K562 (cell line): Measurements from ENCODE around the gene BICD1. TPM values are rescaled to one million over a fixed set of nuclear protein-coding genes. Genes with fewer than 3 reads are reported as not detected.

Experiments
- ATAC-seq: fragments of 200-7000 bp; cut with Tn5 transposase; 3 replicates; pipeline ENCODE4 v1.9.1; 2020; ENCODE audit warnings: moderate library complexity
- BruUV-seq: library from RNA; stranded (reverse); fragments of 400-500 nt; replicated peaks from 2 replicates; lab custom pipeline; 2021; lab: Mats Ljungman, UMichigan
- CTCF ChIA-PET: fragments of 300-600 bp; formaldehyde crosslinking; extraction: SDS; loops from one replicate; lab custom pipeline; 2021; ENCODE audit warnings: low intra/inter-chr PET ratio; lab: Yijun Ruan, JAX
- POLR2A ChIA-PET: fragments of 300-600, 350-650 bp; sonication (Branson Sonifier 250); formaldehyde crosslinking; extraction: SDS; loops from one replicate; lab custom pipeline; 2021; ENCODE audit warnings: antibody characterized with exemption, inconsistent platforms; lab: Yijun Ruan, JAX
- DNase-seq, 4 experiments: peaks; one replicate each; pipeline versions ENCODE4 v3.0.0 to v3.0.0-alpha.2; 2011 to 2018; ENCODE audit warnings: low spot score in 3 of 4, mixed read lengths in 3 of 4; ENCODE audit errors: extremely low read depth in 1 of 4
- FAIRE-seq: peaks from 2 replicates; lab custom pipeline; 2011; peaks lifted over from hg19 to GRCh38; lab: Jason Lieb, UNC
- H2AFZ ChIP-seq: 2 replicates; pipeline ENCODE4 v1.6.0; 2011; ENCODE audit warnings: low read depth, low read length, control low read depth, inconsistent platforms
- H3K27ac ChIP-seq: fragments of 200-600 bp; 3 replicates; pipeline ENCODE4 v1.8.0; 2011; ENCODE audit warnings: low read depth, mild to moderate bottlenecking, control low read depth, inconsistent platforms, low read length, moderate library complexity, mixed read lengths; ENCODE audit errors: extremely low read depth
- H3K27me3 ChIP-seq, 2 experiments: fragments of 300-600 bp in 1 of 2; 2 replicates in 1 of 2; 3 replicates in 1 of 2; pipeline versions ENCODE4 v1.6.0 to v1.8.0; 2011; ENCODE audit warnings: inconsistent platforms in 2 of 2, low read length in 2 of 2, mild to moderate bottlenecking in 1 of 2, mixed read lengths in 1 of 2, moderate library complexity in 1 of 2; ENCODE audit not compliant: control insufficient read depth in 2 of 2, insufficient read depth in 2 of 2
- H3K36me3 ChIP-seq: fragments of 300-600 bp; 3 replicates; pipeline ENCODE4 v1.8.0; 2011; ENCODE audit warnings: mild to moderate bottlenecking, low read length, inconsistent platforms; ENCODE audit not compliant: control insufficient read depth, insufficient read depth
- H3K4me1 ChIP-seq, 2 experiments: fragments of 200-600 bp in 1 of 2; replicated peaks in 1 of 2; 2 replicates in 1 of 2; 3 replicates in 1 of 2; pipeline versions ENCODE4 v1.5.1 to v1.8.0; 2011; ENCODE audit warnings: inconsistent platforms in 2 of 2, low read length in 2 of 2, mild to moderate bottlenecking in 1 of 2, mixed read lengths in 1 of 2, moderate library complexity in 1 of 2; ENCODE audit not compliant: control insufficient read depth in 2 of 2, insufficient read depth in 2 of 2
- H3K4me2 ChIP-seq: 2 replicates; pipeline ENCODE4 v1.6.1; 2011; ENCODE audit warnings: low read length, control low read depth, inconsistent platforms, mixed read lengths; ENCODE audit not compliant: insufficient read depth
- H3K4me3 ChIP-seq: fragments of 200-600 bp; sonication (generic), shearing (Covaris generic); 2 replicates; pipeline ENCODE4 v1.5.1; 2016; ENCODE audit warnings: control low read depth, inconsistent platforms
- H3K79me2 ChIP-seq: fragments of 200-600 bp; 3 replicates; pipeline ENCODE4 v1.8.0; 2011; ENCODE audit warnings: low read length, inconsistent platforms; ENCODE audit not compliant: control insufficient read depth, insufficient read depth
- H3K9ac ChIP-seq, 2 experiments: 2 replicates each; pipeline versions ENCODE4 v1.6.0 to v1.6.1; 2011; ENCODE audit warnings: low read depth in 2 of 2, low read length in 2 of 2, control low read depth in 1 of 2, inconsistent platforms in 1 of 2, mild to moderate bottlenecking in 1 of 2, mixed read lengths in 1 of 2; ENCODE audit not compliant: insufficient read depth in 1 of 2
- H3K9me1 ChIP-seq: one replicate; pipeline ENCODE4 v1.6.0; 2011; ENCODE audit warnings: inconsistent platforms, mild to moderate bottlenecking, low read length, moderate library complexity; ENCODE audit not compliant: control insufficient read depth, insufficient read depth
- H3K9me3 ChIP-seq: replicated peaks from 2 replicates; pipeline ENCODE4 v1.5.1; 2011; ENCODE audit warnings: low read depth, low read length, inconsistent platforms; ENCODE audit not compliant: control insufficient read depth, insufficient read depth
- H4K20me1 ChIP-seq: replicated peaks from 2 replicates; pipeline ENCODE4 v1.6.1; 2011; ENCODE audit warnings: low read length, inconsistent platforms, mixed read lengths; ENCODE audit not compliant: control insufficient read depth, insufficient read depth
- EGR1 ChIP-seq: fragments of 450-650 bp; conservative IDR thresholded peaks from 2 replicates; pipeline ENCODE4 v1.6.1; 2017; ENCODE audit warnings: mild to moderate bottlenecking
- HNRNPL ChIP-seq: fragments of 200-400 bp; formaldehyde crosslinking; IDR thresholded peaks from 2 replicates; pipeline ENCODE4 v1.6.1; 2017; ENCODE audit warnings: low read depth, mild to moderate bottlenecking, low read length
- KAT2B ChIP-seq: IDR thresholded peaks from one replicate; pipeline ENCODE4 v1.6.1; 2012; ENCODE audit warnings: low read depth, mild to moderate bottlenecking, control low read depth, inconsistent platforms, low read length, moderate library complexity
- KAT7 ChIP-seq: sonication (generic); formaldehyde crosslinking; IDR thresholded peaks from 2 replicates; pipeline ENCODE4 v1.8.0; 2022; ENCODE audit warnings: missing genetic modification reagents, mild to moderate bottlenecking, borderline replicate concordance
- MTA2 ChIP-seq: fragments of 450-650 bp; IDR thresholded peaks from 2 replicates; pipeline ENCODE4 v1.6.1; 2016; ENCODE audit warnings: low read depth
- TAL1 ChIP-seq: fragments of 450-650 bp; IDR thresholded peaks from 2 replicates; pipeline ENCODE4 v1.6.1; 2016; ENCODE audit warnings: mild to moderate bottlenecking
- TFAM ChIP-seq: fragments of 250-450 bp; sonication (Bioruptor Pico); conservative IDR thresholded peaks from 2 replicates; pipeline ENCODE4 v1.5.0; 2021; ENCODE audit warnings: mild to moderate bottlenecking, moderate library complexity
- ZNF175 ChIP-seq: fragments of 200-800 bp; sonication (Bioruptor generic); IDR thresholded peaks from 2 replicates; pipeline ENCODE4 v1.6.1; 2016; ENCODE audit warnings: low read depth, mild to moderate bottlenecking, missing genetic modification characterization, missing compliant biosample characterization
- ZNF384 ChIP-seq: IDR thresholded peaks from 2 replicates; pipeline ENCODE4 v1.6.1; 2012; ENCODE audit warnings: low read depth, low read length, improper control_type of control experiment
- in situ Hi-C: fragments of 300-500 bp; cut with MboI; formaldehyde crosslinking; loops from 4 replicates; pipeline ENCODE4 v1.15.0; 2018; ENCODE audit warnings: inconsistent platforms, mixed read lengths
- intact Hi-C: fragments of 100-400 bp; cut with micrococcal nuclease; formaldehyde crosslinking; loops from 2 replicates; pipeline ENCODE4 v1.14.2; 2022
- polyA plus RNA-seq, 8 experiments: library from polyadenylated mRNA; depleted of rRNA in 4 of 8; stranded (reverse) in 5 of 8; unstranded in 3 of 8; fragments of >200 nt; fragmentation: Nextera tagmentation in 2 of 8; fragmentation: Illumina TruSeq in 1 of 8; extraction: Ambion mirVana in 2 of 8; extraction: Trizol in 1 of 8; gene quantifications; 2 replicates each; pipeline versions ENCODE4 v1.2.1 to v1.2.3, GENCODE V29; 2011 to 2014; ENCODE audit warnings: inconsistent platforms in 1 of 8, missing spikeins in 1 of 8
- total RNA-seq, 7 experiments: library from RNA; depleted of rRNA in 6 of 7; stranded (reverse); fragments of >200 nt in 6 of 7; fragmentation: Illumina TruSeq in 2 of 7; extraction: Trizol in 2 of 7; gene quantifications; 2 replicates each; pipeline versions ENCODE4 v1.2.1 to v1.2.3, GENCODE V29; 2011 to 2021; ENCODE audit warnings: low replicate concordance in 1 of 7
- TF ChIP-seq, protein P1 (sequence below): IDR thresholded peaks from 2 replicates; pipeline ENCODE4 v1.6.1; 2016; ENCODE audit warnings: missing genetic modification characterization, missing compliant biosample characterization
- TF ChIP-seq, protein P2 (sequence below): sonication (generic); formaldehyde crosslinking; IDR thresholded peaks from 2 replicates; pipeline ENCODE4 v1.8.1; 2022; ENCODE audit warnings: missing genetic modification reagents
- TF ChIP-seq, protein P3 (sequence below): fragments of 250-450 bp; sonication (Bioruptor Pico); IDR thresholded peaks from 2 replicates; pipeline ENCODE4 v1.4.0; 2020

BICD1 gene
- total and polyA plus RNA-seq, 9 of the 15 experiments (the other 6 are each of a cell fraction or from before 2014, with no cell fraction given), result 3.5 to 21.1 (median 12.5) TPM

DNA sequence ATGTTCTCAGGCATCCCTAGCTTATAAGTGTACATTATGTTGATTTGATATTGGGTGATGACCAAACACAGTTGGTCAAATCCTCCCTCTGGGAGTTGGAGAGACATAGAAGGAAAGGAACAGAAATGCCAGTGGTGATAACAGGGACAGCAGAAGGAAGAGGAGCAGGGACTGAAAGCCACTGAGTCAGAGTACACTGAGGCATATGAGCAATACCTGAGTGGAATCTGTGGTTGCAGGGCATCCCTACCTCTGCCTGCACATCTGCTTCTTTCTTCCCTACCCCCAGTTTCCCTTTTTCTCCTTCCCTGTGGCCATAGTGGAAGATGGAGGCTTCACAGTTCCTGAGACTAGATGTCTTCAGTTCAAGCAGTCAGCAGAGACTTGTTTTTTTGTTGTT lies 44.9 kb downstream of the BICD1 start:
- FAIRE-seq (no peak), ATAC-seq (no peak), DNase-seq (no peak)
- Histone ChIP-seq H3K4me3 (no peak overlapping the region), H3K4me2 (no peak overlapping the region), H3K9ac (no peak overlapping the region), H3K27me3 (no peaks in the 10 kb centered on the region), H3K4me1 (peaks cover 0 to 10% of the 10 kb centered on the region in 2 experiments; a peak in 3 of 5 replicates), H3K27ac (no peak overlapping the region), H3K9me3 (no peaks in the 10 kb centered on the region; the same call in 1 of the 2 replicates), H3K36me3 (no peaks in the 10 kb centered on the region), H4K20me1 (no peaks in the 10 kb centered on the region), H2AFZ (no peak overlapping the region), H3K9me1 (no peaks in the 10 kb centered on the region), H3K79me2 (no peaks in the 10 kb centered on the region)
- in situ Hi-C loops, result no loop called here
- ChIA-PET CTCF (no interaction called here), POLR2A (no interaction called here)
- intact Hi-C loops, result no loop called here
- no TSS peak for BruUV-seq
- TF ChIP-seq KAT2B (no peak), MTA2 (no peak), KAT7 (CRISPR knock-in tag) (no peak), TFAM (no peak), ZNF384 (no peak), EGR1 (no peak), ZNF175 (CRISPR knock-in tag) (no peak), HNRNPL (no peak), TAL1 (no peak)
- TF ChIP-seq, protein P1, sequence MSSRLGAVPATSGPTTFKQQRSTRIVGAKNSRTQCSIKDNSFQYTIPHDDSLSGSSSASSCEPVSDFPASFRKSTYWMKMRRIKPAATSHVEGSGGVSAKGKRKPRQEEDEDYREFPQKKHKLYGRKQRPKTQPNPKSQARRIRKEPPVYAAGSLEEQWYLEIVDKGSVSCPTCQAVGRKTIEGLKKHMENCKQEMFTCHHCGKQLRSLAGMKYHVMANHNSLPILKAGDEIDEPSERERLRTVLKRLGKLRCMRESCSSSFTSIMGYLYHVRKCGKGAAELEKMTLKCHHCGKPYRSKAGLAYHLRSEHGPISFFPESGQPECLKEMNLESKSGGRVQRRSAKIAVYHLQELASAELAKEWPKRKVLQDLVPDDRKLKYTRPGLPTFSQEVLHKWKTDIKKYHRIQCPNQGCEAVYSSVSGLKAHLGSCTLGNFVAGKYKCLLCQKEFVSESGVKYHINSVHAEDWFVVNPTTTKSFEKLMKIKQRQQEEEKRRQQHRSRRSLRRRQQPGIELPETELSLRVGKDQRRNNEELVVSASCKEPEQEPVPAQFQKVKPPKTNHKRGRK (tag), result no peak
- TF ChIP-seq, protein P2, sequence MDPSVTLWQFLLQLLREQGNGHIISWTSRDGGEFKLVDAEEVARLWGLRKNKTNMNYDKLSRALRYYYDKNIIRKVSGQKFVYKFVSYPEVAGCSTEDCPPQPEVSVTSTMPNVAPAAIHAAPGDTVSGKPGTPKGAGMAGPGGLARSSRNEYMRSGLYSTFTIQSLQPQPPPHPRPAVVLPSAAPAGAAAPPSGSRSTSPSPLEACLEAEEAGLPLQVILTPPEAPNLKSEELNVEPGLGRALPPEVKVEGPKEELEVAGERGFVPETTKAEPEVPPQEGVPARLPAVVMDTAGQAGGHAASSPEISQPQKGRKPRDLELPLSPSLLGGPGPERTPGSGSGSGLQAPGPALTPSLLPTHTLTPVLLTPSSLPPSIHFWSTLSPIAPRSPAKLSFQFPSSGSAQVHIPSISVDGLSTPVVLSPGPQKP (CRISPR knock-in tag), result no peak
- TF ChIP-seq, protein P3, sequence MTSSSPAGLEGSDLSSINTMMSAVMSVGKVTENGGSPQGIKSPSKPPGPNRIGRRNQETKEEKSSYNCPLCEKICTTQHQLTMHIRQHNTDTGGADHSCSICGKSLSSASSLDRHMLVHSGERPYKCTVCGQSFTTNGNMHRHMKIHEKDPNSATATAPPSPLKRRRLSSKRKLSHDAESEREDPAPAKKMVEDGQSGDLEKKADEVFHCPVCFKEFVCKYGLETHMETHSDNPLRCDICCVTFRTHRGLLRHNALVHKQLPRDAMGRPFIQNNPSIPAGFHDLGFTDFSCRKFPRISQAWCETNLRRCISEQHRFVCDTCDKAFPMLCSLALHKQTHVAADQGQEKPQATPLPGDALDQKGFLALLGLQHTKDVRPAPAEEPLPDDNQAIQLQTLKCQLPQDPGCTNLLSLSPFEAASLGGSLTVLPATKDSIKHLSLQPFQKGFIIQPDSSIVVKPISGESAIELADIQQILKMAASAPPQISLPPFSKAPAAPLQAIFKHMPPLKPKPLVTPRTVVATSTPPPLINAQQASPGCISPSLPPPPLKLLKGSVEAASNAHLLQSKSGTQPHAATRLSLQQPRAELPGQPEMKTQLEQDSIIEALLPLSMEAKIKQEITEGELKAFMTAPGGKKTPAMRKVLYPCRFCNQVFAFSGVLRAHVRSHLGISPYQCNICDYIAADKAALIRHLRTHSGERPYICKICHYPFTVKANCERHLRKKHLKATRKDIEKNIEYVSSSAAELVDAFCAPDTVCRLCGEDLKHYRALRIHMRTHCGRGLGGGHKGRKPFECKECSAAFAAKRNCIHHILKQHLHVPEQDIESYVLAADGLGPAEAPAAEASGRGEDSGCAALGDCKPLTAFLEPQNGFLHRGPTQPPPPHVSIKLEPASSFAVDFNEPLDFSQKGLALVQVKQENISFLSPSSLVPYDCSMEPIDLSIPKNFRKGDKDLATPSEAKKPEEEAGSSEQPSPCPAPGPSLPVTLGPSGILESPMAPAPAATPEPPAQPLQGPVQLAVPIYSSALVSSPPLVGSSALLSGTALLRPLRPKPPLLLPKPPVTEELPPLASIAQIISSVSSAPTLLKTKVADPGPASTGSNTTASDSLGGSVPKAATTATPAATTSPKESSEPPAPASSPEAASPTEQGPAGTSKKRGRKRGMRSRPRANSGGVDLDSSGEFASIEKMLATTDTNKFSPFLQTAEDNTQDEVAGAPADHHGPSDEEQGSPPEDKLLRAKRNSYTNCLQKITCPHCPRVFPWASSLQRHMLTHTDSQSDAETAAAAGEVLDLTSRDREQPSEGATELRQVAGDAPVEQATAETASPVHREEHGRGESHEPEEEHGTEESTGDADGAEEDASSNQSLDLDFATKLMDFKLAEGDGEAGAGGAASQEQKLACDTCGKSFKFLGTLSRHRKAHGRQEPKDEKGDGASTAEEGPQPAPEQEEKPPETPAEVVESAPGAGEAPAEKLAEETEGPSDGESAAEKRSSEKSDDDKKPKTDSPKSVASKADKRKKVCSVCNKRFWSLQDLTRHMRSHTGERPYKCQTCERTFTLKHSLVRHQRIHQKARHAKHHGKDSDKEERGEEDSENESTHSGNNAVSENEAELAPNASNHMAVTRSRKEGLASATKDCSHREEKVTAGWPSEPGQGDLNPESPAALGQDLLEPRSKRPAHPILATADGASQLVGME (CRISPR knock-in tag), result no peak
